Left ventricle myocardium superior (tissue), 1 donor: ENCODE data around the gene SETDB1. TPM values are rescaled to one million over a fixed set of nuclear protein-coding genes. Genes with fewer than 3 reads are reported as not detected.
"Not testable (repeated sequence)": the region's sequence is repeated elsewhere in the genome, so short reads cannot be mapped to it uniquely, and the experiment has no call there.

Source experiments
- ATAC-seq: fragments of 200-7000 bp; cut with Tn5 transposase; one replicate; pipeline ENCODE4 v1.9.1; 2020; ENCODE audit warnings: mild to moderate bottlenecking, moderate library complexity
- DNase-seq: peaks from one replicate; pipeline ENCODE4 v3.0.0-alpha.2; 2020
- intact Hi-C: fragments of 100-400 bp; cut with micrococcal nuclease; formaldehyde crosslinking; loops from one replicate; pipeline ENCODE4 v1.11.0; 2022
- total RNA-seq: library from RNA; stranded (reverse); fragmentation: NEBNext Ultra II Directional; extraction: Animal tissue kit (Norgen Biotek cat#: 25700); gene quantifications from one replicate; pipeline ENCODE4 v1.2.1, GENCODE V29; 2021
- donor health status: DM: no; HTN: yes; CAD: no; lungs with severe emphysema.

The SETDB1 gene
- total RNA-seq, 1 donor from 2014 or later, result 19.2 TPM

DNA sequence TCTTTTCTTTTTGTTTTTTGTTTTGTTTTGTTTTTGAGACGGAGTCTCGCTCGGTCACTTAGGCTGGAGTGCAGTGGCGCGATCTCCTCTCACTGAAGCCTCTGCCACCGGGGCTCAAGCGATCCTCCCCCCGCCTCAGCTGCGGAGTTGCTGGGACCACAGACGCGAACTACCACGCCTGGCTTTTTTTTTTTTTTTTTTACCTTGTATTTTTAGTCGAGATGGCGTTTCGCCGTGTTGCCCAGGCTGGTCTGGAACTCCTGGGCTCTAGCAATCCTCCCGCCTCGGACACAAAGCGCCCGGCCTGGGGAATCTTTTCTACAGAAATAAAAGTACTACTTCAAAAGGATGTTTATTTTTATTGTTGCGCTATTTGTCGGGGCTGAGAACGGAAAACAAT lies 1.1 kb upstream of the SETDB1 start:
- ATAC-seq, result no peak
- intact Hi-C loops, result no loop called here
- DNase-seq, result no peak

DNA sequence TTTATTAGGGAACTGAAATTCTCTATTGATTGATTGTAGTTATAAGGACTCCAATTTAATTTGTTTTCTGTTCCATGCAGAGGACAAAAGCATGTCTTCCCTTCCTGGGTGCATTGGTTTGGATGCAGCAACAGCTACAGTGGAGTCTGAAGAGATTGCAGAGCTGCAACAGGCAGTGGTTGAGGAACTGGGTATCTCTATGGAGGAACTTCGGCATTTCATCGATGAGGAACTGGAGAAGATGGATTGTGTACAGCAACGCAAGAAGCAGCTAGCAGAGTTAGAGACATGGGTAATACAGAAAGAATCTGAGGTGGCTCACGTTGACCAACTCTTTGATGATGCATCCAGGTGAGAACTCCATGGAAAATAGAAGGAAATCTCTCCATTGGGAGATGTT lies 1.5 kb downstream of the SETDB1 start:
- intact Hi-C loops, result no loop called here
- DNase-seq (no peak), ATAC-seq (no peak)

- DNase-seq, result no peak
- intact Hi-C loops, result no loop called here
- no peak for ATAC-seq
Measured at GRCh38 chr1:150928286-150928685, 2.1 kb downstream of the SETDB1 start.

- intact Hi-C loops, DNase-seq, ATAC-seq: not testable (repeated sequence)
Measured at GRCh38 chr1:150928775-150929174, 2.6 kb downstream of the SETDB1 start.

DNA sequence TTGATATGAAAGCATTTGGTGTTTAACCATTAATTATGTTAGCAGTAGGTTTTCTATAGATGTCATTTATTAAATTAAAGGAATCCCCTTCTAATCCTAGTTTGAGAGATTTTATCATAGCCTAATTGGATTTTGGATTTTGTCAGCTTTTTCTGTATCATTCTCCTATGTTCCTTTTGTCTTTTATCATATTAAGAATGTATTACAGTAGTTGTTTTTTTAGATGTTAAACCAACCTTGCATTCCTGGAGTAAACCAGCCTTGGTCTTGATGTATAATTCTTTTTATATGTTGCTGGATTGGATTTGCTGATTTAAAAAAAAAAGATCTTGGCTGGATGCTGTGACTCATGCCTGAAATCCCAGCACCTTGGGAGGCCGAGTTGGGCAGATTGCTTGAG lies 5.6 kb downstream of the SETDB1 start:
- intact Hi-C loops, result no loop called here
- ATAC-seq (no peak), DNase-seq (no peak)

GRCh38 chr1:150944856-150945255 lies 18.7 kb downstream of the SETDB1 start:
- DNase-seq (no peak), ATAC-seq (no peak)
- intact Hi-C loops, result no loop called here

GRCh38 chr1:150954708-150955107 lies 28.5 kb downstream of the SETDB1 start:
- ATAC-seq, result no peak
- DNase-seq, result no peak
- intact Hi-C loops, result no loop called here

DNA sequence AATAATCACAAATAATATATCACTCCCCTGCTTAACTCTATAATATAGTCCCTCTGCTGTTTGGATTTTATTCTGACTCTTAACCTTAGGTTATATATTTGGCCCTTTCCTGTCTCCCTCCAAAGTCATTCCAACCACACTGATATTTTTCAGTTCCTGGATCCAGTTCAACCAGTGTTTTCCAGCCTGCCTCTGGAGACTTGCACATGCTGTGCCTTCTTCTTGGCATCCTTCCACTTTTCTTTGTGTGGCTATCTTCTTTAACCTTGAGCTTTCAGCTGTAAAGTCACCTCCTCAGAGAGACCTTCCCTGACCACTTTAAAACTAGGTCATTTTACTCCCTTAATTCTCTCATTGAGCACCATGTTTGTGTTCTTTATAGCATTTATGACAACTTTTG lies 29.1 kb downstream of the SETDB1 start:
- ATAC-seq, result peak; percentile 26
- no peak for DNase-seq
- intact Hi-C loops, result no loop called here

DNA sequence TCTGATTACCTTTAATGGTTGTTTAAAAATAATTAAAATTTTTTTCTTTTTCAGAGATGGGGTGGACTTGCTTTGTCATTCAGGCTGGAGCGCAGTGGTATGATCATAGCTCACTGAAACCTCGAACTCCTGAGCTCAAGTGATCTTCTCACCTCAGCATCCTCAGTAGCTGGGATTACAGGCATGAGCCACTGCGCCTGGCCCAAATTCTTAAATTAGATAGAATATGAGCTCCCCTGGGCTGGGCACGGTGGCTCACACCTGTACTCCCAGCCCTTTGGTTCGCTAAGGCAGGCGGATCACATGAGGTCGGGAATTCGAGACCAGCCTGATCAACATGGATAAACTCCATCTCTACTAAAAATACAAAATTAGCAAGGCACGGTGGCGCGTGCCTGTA lies 31.5 kb downstream of the SETDB1 start:
- ATAC-seq, result no peak
- intact Hi-C loops, result no loop called here
- DNase-seq, result no peak

DNA sequence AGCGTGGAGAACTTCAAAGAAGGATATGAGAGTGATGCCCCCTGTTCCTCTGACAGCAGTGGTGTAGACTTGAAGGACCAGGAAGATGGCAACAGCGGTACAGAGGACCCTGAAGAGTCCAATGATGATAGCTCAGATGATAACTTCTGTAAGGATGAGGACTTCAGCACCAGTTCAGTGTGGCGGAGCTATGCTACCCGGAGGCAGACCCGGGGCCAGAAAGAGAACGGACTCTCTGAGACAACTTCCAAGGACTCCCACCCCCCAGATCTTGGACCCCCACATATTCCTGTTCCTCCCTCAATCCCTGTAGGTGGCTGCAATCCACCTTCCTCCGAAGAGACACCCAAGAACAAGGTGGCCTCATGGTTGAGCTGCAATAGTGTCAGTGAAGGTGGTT lies 34.5 kb downstream of the SETDB1 start:
- no peak for ATAC-seq
- intact Hi-C loops, result no loop called here
- DNase-seq, result no peak

- ATAC-seq (no peak), DNase-seq (no peak)
- intact Hi-C loops, result no loop called here
Measured at GRCh38 chr1:150961756-150962155, 35.6 kb downstream of the SETDB1 start.

DNA sequence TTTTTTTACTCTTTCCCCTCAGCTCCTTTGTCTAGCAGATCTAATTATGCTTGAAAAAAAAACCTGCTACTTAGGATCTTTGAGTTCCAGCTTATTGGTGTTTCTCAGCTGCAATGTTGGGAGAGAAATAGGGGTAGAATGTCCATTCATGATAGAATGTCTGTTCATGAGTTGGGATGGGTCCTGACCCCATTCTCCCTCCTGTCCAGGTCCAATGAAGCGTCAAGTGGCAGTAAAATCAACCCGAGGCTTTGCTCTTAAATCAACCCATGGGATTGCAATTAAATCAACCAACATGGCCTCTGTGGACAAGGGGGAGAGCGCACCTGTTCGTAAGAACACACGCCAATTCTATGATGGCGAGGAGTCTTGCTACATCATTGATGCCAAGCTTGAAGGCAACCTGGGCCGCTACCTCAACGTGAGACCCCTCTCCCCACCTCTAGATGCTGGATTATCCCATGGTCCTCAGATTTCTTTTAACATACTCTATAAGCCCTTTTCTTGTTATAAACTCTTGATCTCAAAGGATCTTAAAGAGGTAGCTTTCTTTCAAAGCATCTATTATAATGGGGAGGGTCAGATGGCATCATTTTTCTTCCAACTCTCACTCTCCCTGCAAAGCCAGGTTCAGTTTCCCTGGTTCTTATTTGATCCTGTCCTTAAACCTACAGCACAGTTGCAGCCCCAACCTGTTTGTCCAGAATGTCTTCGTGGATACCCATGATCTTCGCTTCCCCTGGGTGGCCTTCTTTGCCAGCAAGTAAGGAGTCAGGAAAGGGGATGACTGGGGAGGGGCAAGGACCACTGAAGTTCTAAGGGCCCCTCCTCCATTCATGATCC lies 37.4 kb downstream of the SETDB1 start:
- intact Hi-C loops, result no loop called here
- DNase-seq, result no peak
- no peak for ATAC-seq

GRCh38 chr1:150964164-150964489 lies 38.0 kb downstream of the SETDB1 start:
- no peak for ATAC-seq
- intact Hi-C loops, result no loop called here
- DNase-seq, result no peak

DNA sequence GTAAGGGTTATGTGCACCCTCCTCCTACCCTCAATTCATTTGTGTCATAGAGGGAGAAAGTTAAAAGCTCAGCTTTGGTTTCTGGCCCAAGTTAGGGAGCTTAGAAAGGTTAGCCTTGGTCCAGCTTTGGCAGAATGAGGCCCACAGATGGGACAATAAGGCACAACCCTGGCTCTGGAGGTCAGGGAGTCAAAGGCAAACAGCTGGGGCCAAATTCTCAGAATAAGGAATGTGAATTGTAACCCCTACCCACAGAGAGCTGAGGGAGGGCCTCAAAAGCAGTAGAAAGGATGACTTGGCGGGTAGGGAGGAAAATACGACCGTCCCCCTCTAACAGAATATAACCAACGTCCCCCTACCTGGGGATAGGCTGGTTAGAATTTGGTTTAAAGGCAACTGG lies 39.4 kb downstream of the SETDB1 start:
- no peak for DNase-seq
- ATAC-seq, result no peak
- intact Hi-C loops, result no loop called here

DNA sequence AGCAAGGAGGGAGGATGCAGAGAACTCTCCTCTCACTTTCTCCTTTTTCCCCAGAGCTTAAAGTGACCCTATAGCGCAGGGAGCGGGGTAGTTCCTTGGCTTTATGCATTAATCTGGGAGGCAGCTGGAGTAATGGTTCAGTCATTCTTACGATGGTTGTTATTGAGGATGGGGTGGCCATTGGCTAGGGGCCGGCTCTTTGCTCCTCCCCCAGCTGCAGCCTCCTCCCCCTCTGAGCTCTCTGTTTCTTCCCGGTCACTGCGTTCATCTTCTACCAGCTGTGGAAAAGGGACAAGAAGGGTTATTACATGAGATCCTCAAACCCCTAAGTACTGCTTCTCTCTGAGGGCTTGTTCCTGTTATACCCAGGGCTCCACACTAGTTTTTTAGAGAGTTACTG lies 39.8 kb downstream of the SETDB1 start:
- no peak for DNase-seq
- intact Hi-C loops, result no loop called here
- no peak for ATAC-seq

- DNase-seq (no peak), ATAC-seq (no peak)
- intact Hi-C loops, result no loop called here
Measured at GRCh38 chr1:150967936-150968335, 41.8 kb downstream of the SETDB1 start.

DNA sequence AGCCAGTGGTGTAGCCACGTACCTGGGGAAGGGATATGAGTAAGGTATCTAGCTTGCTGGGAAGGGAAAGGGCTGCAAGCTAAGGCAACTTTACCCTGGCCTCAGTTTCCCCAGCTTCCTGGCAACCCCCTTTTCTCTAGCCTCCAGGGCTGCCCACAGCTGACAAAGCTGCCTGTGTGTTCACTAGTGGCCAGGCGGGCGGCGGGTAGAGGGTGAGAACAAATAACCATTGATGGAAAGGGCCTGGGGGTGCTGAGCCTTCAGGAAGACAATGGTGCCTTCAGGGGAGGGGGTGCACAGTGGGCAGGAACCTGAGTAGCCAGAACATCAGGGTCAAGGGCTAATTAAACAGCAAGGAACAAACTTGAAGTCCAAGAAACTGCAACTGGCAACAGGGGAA lies 42.3 kb downstream of the SETDB1 start:
- ATAC-seq (no peak), DNase-seq (no peak)
- intact Hi-C loops, result no loop called here

DNA sequence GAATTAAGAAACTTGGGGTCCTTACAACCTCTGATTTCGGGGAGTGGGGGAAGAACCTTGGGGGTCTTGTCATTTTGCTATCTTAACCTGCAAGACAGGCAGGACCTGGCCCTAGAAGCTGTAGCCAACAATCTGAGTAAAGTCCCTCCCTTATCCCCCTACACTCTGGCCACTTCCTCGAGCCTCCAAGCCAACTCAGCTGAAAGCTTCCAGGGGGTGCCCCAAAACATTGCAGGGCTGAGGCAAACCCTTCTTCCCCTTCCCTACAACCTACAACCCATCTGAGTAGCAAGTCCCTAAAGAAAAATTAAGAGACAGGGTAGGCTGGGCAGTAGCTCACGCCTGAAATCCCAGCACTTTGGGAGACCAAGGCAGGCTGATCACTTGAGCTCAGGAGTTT lies 43.5 kb downstream of the SETDB1 start:
- intact Hi-C loops, result no loop called here
- no peak for DNase-seq
- ATAC-seq, result no peak

DNA sequence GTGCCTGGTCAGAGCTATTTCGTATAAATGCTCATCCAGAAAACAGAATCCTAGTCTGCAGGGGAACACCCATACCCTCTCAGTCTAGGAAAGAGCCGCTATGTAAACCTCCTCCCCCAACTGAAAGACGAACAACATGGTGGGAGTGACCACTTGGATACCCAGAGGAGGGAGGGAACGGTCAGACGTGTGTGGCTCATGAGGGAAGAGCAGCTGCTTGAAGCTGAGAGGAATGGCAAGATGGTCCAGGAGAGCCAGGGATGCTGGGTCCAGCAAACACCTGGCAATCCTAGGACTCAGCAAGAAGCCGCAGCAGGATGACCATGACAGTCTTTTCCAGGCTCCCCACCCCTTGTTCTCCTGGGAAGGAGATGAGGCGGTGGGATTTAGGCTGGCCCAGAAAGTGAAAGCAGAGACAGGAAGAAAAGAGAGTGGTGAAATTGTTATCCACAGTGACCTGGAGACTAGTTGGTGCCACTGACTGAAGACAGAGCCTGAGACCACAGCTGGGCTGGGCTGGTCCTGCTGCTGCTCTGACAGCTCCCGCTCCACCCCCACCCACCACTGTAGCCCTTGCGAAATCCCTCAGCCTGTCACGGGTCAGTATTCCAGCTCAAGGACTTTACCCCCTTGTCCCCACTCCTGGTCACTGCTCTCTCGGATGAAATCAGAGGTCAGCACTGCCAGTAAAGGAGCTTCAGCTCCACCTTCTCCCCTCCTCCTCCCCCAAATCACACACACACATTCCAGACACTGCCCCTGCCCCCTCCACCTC lies 44.8 kb downstream of the SETDB1 start:
- intact Hi-C loops, result no loop called here
- DNase-seq, result peak; percentile 86
- ATAC-seq, result peak; percentile 83

DNA sequence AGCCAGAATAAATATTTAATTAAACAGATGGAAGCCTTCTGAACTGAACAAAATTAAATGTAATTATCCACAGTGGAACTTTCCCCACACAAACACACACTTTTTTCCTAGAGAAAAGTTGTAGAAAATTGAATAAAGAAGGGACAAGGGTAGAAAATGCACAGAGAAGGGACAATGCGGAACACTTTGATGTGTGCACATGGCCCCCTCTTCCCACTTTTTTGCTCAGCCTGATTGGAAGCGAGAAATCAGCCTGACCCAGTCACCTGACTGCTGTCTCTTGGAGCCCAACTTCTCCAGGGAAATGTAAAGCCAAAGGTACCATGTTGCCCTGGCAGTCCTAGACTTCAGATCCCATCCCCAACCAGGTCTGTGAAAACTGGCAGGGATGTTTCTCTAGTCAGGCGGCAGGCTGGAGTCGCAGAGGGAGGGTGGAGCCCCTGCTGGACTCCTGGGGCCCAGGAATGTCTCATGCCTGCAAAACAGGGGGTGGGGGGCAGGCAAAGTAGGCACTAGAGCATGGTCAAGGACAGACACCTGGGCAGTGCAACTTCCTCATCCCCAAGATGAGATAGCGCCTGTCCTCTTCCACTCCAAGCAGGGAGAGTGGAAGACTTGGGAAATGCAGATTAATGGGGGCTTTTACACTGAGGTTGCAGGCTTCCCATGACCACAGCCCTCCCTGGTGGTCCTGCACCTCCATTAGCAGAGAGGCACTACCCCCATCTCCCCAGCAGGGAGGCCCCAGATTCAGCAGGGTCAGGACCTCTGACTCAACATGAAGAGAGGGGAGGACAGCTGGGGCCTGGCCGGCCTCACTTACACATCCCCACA lies 45.6 kb downstream of the SETDB1 start:
- DNase-seq (no peak), ATAC-seq (peak; percentile 9)
- intact Hi-C loops, result no loop called here
